Measurements from ENCODE around the gene KRT14. TPM values are rescaled to one million over a fixed set of nuclear protein-coding genes. Genes with fewer than 3 reads are reported as not detected.

The KRT14 gene
- total and polyA plus RNA-seq, 11 donors = 0.23 to 0.38 TPM; not detected in 9

GRCh38 chr17:41575336-41575735, 11.4 kb downstream of the KRT14 start:
- no peak overlapping the region for H3K4me3 ChIP-seq
- DNase-seq (peak in 1 of 5 donors; percentile 29), ATAC-seq (no peak)
- WGBS, 4 donors = 47 to 64% (median 54%) methylated on average over 3 of the region's 3 CpGs
- H3K4me1 ChIP-seq = no peaks in the 10 kb centered on the region
- H3K27me3 ChIP-seq = peaks cover 3 to 62% (median 14%) of the 10 kb centered on the region in 9 donors
- no peaks in the 10 kb centered on the region for H3K36me3 ChIP-seq
- intact Hi-C loops (cut with DNase I) = loop anchor here in 2 of 10 donors (5.0 kb wide), 1 partner anchor 72 kb away; no protein-coding TSS in a partner anchor
- no peak for TF ChIP-seq POLR2A (IDR thresholded peaks at IDR 0.05)
- no peak for TF ChIP-seq CTCF (IDR thresholded peaks at IDR 0.05)
- no peak overlapping the region for H3K27ac ChIP-seq
- no peaks in the 10 kb centered on the region for H3K9me3 ChIP-seq

- no peak for ATAC-seq
- no peak within 1 kb of the TSS for H3K4me3 ChIP-seq
- peaks cover under 1 to 58% (median 11%) of the 10 kb centered on the region in 9 donors for H3K27me3 ChIP-seq
- intact Hi-C loops (cut with DNase I) = no loop called here
- no peaks in the 10 kb centered on the region for H3K36me3 ChIP-seq
- WGBS, 4 donors = 56 to 65% (median 61%) methylated on average over 15 to 24 of the region's 24 CpGs
- TF ChIP-seq POLR2A (IDR thresholded peaks at IDR 0.05) (no peak), CTCF (IDR thresholded peaks at IDR 0.05) (no peak)
- no peaks in the 10 kb centered on the region for H3K4me1 ChIP-seq
- DNase-seq = peak in 1 of 5 donors; percentile 33
- H3K9me3 ChIP-seq = no peaks in the 10 kb centered on the region
- no peak within 1 kb of the TSS for H3K27ac ChIP-seq
These were observed 14.9 kb downstream of the KRT14 start, which contains the start of gene KRT9 for GRCh38 chr17:41571561-41572434. Gene KRT9, minus strand, starts transcription at chr17:41572059. Its CDS starts 67 bp downstream, at chr17:41571992.

- intact Hi-C loops (cut with DNase I) = no loop called here
- ATAC-seq (no peak), DNase-seq (peak in 1 of 5 donors; percentile 12)
- no peak overlapping the region for H3K27ac ChIP-seq
- no peak overlapping the region for H3K4me3 ChIP-seq
- H3K4me1 ChIP-seq = no peaks in the 10 kb centered on the region
- TF ChIP-seq CTCF (IDR thresholded peaks at IDR 0.05) (no peak), POLR2A (IDR thresholded peaks at IDR 0.05) (no peak)
- peaks cover 0 to 45% (median 8%) of the 10 kb centered on the region in 9 donors for H3K27me3 ChIP-seq
- H3K9me3 ChIP-seq = no peaks in the 10 kb centered on the region
- no peaks in the 10 kb centered on the region for H3K36me3 ChIP-seq
- 77 to 83% (median 82%) methylated on average over 6 of the region's 6 CpGs for WGBS, 4 donors
These were observed 19.4 kb downstream of the KRT14 start for GRCh38 chr17:41567317-41567716.

- DNase-seq (no peak), ATAC-seq (no peak)
- no peak overlapping the region for H3K4me3 ChIP-seq
- no peak for TF ChIP-seq POLR2A (IDR thresholded peaks at IDR 0.05)
- no peak for TF ChIP-seq CTCF (IDR thresholded peaks at IDR 0.05)
- H3K27ac ChIP-seq = no peak overlapping the region
- no peaks in the 10 kb centered on the region for H3K4me1 ChIP-seq
- peaks cover 0 to 53% (median 13%) of the 10 kb centered on the region in 9 donors for H3K27me3 ChIP-seq
- no peaks in the 10 kb centered on the region for H3K36me3 ChIP-seq
- intact Hi-C loops (cut with DNase I) = no loop called here
- no peaks in the 10 kb centered on the region for H3K9me3 ChIP-seq
These were observed 21.4 kb downstream of the KRT14 start for GRCh38 chr17:41565338-41565737.

Measured in heart left ventricle (tissue), 16 donors.